ENCODE measurements around the gene SLC24A4. TPM values are rescaled to one million over a fixed set of nuclear protein-coding genes. Genes with fewer than 3 reads are reported as not detected.
A peak's percentile ranks its signal among the peaks of the same experiment; 100 is the strongest.

The SLC24A4 gene
- total RNA-seq, 3 donors from 2014 or later (not counting 1 experiment from before 2014, with no cell fraction given) = 1.1 to 3.2 (median 2.1) TPM

DNA sequence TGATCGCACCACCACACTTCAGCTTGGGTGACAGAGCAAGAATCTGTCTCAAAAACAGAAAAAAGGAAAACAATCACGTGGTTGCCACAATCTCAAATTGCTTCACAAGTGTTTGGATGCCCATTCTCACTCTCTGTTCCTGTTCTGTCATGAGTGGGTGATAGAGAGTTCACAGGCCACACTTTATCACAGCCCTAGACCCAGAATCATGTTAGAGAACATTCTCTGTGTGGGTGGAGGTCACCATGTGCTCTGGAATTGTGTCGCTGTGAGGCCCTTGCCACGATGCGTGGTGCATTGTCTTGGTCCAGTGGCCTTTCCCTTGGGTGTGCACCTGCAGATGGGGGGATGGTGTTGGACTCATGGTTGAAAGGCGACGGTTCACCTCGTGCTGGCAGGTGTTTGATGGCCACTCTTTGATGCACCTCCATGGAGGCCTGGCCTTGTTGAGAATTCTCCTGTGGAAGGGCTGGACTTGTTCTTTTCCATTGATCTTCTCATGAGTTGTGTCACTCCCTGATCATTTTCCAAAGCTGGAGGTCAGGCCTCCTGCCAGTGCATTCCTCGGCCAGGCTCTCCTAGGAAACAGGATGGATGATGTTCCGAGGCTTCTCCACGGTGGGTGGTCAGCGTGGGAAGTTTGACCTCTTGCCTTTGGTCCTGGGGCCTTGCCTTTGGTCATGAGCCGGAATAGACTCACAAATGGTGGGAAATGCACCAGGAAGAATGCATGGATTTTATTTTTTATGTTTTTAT is 91.9 kb downstream of the SLC24A4 start:
- 64% methylated on average over 12 of the region's 13 CpGs for WGBS (ENCODE audit: insufficient coverage)
- H3K27ac ChIP-seq (ENCODE audit: low read length) = no peak overlapping the region

DNA sequence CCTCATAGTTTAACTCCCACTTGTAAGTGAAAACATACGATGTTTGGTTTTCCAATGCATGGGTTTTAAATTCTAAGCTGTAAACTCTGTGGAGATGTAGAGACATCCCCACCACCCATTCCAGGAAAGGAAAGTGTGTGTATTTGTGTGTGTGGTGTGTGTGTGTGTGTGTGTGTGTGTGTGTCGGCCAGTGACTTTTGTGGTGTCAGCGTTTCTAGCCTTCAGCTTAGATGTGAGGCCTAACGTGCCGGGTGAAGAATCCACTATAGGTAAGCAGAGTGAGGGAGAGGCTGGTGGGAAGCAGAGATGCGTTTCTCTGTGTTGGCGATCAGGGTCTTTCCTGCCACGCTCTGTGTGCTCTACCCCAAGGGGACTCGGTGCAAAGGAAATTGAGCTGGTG is 93.0 kb downstream of the SLC24A4 start:
- H3K27ac ChIP-seq (ENCODE audit: low read length) = no peak overlapping the region
- no peak overlapping the region for H3K4me3 Mint-ChIP-seq
- WGBS (ENCODE audit: insufficient coverage) = 84% methylated on average over 8 of the region's 9 CpGs

More for the DNA sequence above, 91.9 kb downstream of the SLC24A4 start:
- Histone ChIP-seq H3K36me3 (ENCODE audit: control insufficient read depth, insufficient read depth, low read length) (no peaks in the 10 kb centered on the region), H3K27me3 (ENCODE audit: control insufficient read depth, insufficient read depth, low read length) (no peaks in the 10 kb centered on the region), H3K9me3 (ENCODE audit: control insufficient read depth, insufficient read depth, low read length) (no peaks in the 10 kb centered on the region), H3K4me1 (ENCODE audit: control insufficient read depth, insufficient read depth, low read length) (peaks cover 11% of the 10 kb centered on the region), H3K4me3 (ENCODE audit: low read length) (no peak overlapping the region)
- no peak for ATAC-seq
- TF ChIP-seq, protein P1, sequence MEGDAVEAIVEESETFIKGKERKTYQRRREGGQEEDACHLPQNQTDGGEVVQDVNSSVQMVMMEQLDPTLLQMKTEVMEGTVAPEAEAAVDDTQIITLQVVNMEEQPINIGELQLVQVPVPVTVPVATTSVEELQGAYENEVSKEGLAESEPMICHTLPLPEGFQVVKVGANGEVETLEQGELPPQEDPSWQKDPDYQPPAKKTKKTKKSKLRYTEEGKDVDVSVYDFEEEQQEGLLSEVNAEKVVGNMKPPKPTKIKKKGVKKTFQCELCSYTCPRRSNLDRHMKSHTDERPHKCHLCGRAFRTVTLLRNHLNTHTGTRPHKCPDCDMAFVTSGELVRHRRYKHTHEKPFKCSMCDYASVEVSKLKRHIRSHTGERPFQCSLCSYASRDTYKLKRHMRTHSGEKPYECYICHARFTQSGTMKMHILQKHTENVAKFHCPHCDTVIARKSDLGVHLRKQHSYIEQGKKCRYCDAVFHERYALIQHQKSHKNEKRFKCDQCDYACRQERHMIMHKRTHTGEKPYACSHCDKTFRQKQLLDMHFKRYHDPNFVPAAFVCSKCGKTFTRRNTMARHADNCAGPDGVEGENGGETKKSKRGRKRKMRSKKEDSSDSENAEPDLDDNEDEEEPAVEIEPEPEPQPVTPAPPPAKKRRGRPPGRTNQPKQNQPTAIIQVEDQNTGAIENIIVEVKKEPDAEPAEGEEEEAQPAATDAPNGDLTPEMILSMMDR (IDR thresholded peaks at IDR 0.05) = no peak
- no peak for DNase-seq
- H3K27ac Mint-ChIP-seq = peak overlapping the region in 1 of 2 donors; percentile 23
- intact Hi-C loops (cut with micrococcal nuclease) = no loop called here
- H3K4me1 Mint-ChIP-seq = peaks cover 0 to 22% of the 10 kb centered on the region in 2 donors
- H3K27me3 Mint-ChIP-seq (ENCODE audit: low read depth in 2 of 2) = peaks cover 14 to 15% of the 10 kb centered on the region in 2 donors
- no peak overlapping the region for H3K4me3 Mint-ChIP-seq
- H3K36me3 Mint-ChIP-seq = no peaks in the 10 kb centered on the region
- no peaks in the 10 kb centered on the region for H3K9me3 Mint-ChIP-seq

DNA sequence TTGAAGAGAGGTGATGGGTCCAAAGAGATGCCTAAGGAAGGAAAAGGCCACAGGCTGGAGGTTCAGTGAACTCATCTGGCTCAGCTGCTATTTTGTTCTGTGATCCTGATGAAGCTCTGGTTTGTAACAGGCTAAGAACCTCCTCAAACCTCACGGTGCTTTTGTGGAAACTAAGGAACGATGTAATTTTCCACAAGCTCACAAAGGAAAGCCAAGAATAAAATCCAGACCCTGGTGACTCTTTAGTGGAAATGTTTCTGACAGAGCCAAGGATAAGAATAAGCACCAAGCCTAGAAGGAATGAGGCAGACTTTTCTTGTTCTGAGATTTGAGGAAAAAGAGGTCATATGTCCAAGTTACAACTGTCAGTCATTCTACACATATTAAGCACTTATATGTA is 93.6 kb downstream of the SLC24A4 start:
- TF ChIP-seq, protein P1 (IDR thresholded peaks at IDR 0.05) = no peak
- no peak overlapping the region for H3K4me3 ChIP-seq (ENCODE audit: low read length)
- H3K9me3 ChIP-seq (ENCODE audit: control insufficient read depth, insufficient read depth, low read length) = no peaks in the 10 kb centered on the region
- 95% methylated on average over 2 of the region's 2 CpGs for WGBS (ENCODE audit: insufficient coverage)
- DNase-seq = no peak
- no peaks in the 10 kb centered on the region for H3K27me3 ChIP-seq (ENCODE audit: control insufficient read depth, insufficient read depth, low read length)
- peaks cover 11% of the 10 kb centered on the region for H3K4me1 ChIP-seq (ENCODE audit: control insufficient read depth, insufficient read depth, low read length)
- Mint-ChIP-seq H3K27ac (no peak overlapping the region), H3K4me1 (peaks cover 0 to 22% of the 10 kb centered on the region in 2 donors), H3K36me3 (no peaks in the 10 kb centered on the region), H3K27me3 (ENCODE audit: low read depth in 2 of 2) (peaks cover 15 to 16% of the 10 kb centered on the region in 2 donors), H3K9me3 (no peaks in the 10 kb centered on the region), H3K4me3 (no peak overlapping the region)
- no peak for ATAC-seq
- H3K36me3 ChIP-seq (ENCODE audit: control insufficient read depth, insufficient read depth, low read length) = no peaks in the 10 kb centered on the region
- no peak overlapping the region for H3K27ac ChIP-seq (ENCODE audit: low read length)
- intact Hi-C loops (cut with micrococcal nuclease) = no loop called here

More for the DNA sequence above, 93.0 kb downstream of the SLC24A4 start:
- Mint-ChIP-seq H3K36me3 (no peaks in the 10 kb centered on the region), H3K4me1 (peaks cover 0 to 22% of the 10 kb centered on the region in 2 donors), H3K9me3 (no peaks in the 10 kb centered on the region), H3K27ac (no peak overlapping the region), H3K27me3 (ENCODE audit: low read depth in 2 of 2) (peaks cover 14 to 15% of the 10 kb centered on the region in 2 donors)
- no peaks in the 10 kb centered on the region for H3K27me3 ChIP-seq (ENCODE audit: control insufficient read depth, insufficient read depth, low read length)
- TF ChIP-seq, protein P1 (IDR thresholded peaks at IDR 0.05) = no peak
- intact Hi-C loops (cut with micrococcal nuclease) = no loop called here
- DNase-seq (no peak), ATAC-seq (no peak)
- H3K4me1 ChIP-seq (ENCODE audit: control insufficient read depth, insufficient read depth, low read length) = peaks cover 11% of the 10 kb centered on the region
- no peaks in the 10 kb centered on the region for H3K36me3 ChIP-seq (ENCODE audit: control insufficient read depth, insufficient read depth, low read length)
- no peaks in the 10 kb centered on the region for H3K9me3 ChIP-seq (ENCODE audit: control insufficient read depth, insufficient read depth, low read length)
- H3K4me3 ChIP-seq (ENCODE audit: low read length) = no peak overlapping the region
